NOMO-1 treated with dmso at 0.1 percent for 144 hours (cell line): ENCODE data around the gene KLHL36.

Experiments used
- DNase-seq: peaks from one replicate; lab custom pipeline; 2025; ENCODE audit not compliant: unreplicated experiment; lab: John Stamatoyannopoulos, UW

Gene KLHL36

GRCh38 chr16:84647828-84648594 lies at the start of gene KLHL36:
Gene KLHL36 (plus strand): TSS chr16:84648511. CDS start chr16:84650868, 2,357 bp downstream.
- DNase-seq: peak; percentile 38

DNA sequence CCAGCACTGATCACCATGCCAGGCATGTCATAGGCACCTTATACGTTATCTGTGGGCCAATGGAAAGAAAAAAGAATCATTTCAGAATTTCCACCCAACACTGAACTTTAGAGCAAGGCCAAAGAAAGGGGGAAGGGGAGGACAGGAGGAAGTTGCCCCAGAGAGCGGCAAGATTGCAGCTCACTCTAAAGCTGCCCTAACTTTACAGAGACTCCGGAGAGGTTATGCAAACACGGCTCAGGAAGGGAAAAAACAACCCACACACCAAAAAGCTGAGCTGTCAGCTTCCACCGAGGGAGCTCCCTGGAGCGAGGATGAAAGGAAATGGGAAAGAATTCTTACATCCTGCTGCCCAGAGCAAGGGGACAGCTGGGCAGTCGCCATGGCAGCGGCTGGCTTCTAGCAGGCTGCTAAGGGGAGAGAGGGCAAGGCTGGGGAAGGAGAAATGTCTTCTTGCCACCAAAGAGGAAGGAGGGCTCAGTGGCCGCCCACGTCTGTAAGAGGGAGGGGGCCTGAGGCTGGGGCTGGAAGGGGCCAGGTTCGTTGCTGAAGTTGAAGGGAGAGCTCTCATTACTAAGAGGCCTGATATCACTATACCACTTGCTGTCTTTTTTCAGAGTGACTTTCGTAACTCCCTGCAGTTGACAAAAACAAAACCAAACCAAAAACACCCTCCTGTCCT lies 48.6 kb upstream of the KLHL36 start:
- DNase-seq: peak; percentile 94

DNA sequence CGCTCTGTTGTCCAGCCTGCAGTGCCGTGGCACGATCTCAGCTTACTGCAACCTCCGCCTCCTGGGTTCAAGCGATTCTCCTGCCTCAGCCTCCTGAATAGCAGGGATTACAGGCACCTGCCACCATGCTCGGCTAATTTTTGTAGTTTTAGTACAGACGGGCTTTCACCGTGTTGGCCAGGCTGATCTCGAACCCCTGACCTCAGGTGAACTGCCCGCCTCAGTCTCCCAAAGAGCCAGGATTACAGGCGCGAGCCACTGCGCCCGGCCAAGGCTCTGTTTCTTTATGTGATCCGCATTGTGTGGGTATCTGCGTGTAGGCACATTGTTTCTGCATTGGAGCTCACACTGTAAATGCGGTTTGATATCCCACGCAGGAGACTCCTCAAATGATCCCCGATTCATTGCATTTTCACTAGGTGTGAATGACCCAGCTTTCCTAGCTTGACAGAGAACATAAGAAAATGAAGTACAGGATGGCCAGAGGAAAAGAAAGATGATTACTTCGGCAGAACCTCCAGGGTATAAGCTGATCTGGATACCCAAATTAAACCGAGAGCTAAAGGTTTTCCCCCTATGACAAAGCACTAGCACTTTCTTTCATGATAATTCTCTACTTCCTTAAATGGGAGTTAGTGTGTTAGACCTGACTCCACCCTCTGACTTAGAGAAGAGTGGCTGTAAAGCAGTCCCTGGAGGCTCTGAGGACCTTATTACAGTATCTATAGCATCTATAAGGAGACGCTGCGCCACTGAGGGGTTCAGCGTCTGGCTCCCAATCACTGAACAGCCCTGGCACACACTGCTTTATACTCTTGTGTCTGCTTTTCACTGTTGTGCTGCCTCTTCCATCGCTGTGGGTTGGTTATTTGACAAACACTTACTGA lies 47.7 kb upstream of the KLHL36 start:
- DNase-seq: peak; percentile 72

- DNase-seq: peak; percentile 42
Observed at GRCh38 chr16:84603140-84603816, 45.0 kb upstream of the KLHL36 start.

- no peak for DNase-seq
Observed at GRCh38 chr16:84603940-84604339, 44.4 kb upstream of the KLHL36 start.

DNA sequence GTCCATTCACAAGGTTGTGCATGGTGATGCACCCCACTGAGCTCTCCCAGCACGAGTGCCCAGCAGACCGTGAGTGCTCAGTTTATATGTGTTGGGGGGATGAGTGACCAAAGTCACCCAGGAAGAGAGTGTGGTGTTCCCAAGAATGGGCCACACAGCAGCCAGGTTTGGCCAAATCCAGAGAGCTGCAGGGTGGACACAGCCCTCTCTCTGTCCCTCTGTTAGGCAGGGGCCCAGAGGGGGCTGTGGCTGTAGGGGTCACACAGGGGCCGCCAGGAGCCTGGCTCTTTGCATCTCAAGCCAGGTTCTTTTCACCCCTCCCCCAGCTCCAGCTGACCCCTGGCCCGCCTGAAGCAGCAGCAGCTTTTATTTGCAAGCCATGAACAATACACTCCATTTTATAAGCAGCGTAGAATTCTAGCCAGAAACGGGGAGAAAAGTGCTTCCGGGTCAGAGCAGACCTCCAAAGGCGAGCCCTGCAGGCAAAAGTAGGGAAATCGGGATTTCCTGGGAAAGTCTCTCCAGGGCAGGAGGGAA lies 43.8 kb upstream of the KLHL36 start:
- DNase-seq: no peak

DNA sequence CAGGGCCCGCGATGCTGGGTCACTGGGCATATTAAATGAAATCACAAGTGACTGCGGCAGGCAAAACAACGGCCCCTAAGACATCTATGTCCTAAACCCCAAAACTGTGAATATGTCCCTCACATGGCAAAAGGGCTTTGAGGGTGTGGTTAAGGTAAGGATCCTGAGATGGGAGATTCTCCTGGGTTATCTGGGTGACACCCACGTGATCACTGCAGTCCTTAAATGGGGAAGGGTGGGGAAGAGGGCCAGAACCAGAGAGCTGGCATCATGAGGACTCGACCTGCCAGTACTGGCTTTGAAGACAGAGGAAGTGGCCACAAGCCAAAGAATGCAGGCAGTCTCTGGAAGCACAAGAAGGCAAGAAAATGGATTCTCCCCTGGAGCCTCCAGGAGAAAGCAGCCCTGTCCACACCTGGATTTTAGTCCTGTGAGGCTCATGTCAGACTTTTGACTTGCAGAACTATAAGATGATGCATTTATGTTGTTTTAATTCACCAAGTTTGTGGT lies 42.9 kb upstream of the KLHL36 start:
- no peak for DNase-seq

DNA sequence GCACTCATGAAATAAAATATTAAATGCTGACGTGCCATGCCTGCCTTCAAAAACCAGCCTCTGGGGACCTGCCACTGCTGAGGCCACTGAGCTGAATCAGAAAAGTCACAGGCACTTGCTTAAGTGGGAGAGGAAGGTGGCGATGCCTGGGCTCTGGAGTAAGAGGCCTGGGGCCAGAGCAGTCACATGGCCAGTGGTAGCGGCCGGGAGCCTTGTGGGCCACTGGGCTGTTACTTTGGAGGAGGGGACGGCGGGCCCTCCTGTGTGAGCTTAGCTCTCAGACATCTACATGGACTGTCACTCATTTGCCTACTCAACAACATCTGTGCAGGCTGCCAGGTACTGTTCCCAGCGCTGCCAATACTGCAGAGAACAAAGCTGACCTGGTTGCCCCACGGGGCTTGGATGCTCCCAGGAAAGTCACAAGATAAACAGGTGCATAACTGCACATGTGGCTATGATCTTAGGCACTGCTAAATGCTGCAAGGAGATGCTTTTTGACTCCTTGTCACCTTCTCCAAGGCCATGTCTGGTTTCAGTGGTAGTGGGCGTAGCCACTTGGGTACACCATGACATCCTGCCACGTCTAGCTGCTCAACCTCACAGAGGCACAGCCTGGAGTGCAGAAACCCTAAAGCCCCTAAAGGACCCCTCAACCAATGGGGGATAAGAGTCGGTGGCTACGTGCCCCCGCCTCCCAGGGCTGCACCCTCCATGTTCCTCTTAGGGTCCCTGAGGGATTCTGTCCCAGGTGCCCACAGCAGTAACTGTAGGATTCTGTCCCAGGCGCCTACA lies 42.0 kb upstream of the KLHL36 start:
- DNase-seq: no peak

DNA sequence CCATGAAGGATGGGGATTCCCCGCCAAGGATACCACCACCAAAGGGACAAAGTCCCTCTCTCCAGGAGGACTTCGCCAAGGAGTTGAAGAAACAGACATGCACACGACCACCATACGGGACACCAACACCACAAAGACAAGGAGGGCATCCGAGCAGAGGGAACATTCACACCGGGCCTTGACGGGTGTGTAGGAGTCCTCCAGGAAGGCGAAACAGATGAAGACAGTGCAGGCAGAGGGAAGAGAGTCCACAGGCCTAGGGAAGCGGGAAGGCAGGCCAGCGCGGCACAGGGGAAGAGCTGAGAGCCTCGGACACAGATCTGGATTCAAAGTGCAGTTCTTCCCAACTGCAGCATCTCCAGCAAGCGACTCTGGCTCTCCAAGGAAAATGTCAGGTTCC lies 41.2 kb upstream of the KLHL36 start:
- no peak for DNase-seq

DNA sequence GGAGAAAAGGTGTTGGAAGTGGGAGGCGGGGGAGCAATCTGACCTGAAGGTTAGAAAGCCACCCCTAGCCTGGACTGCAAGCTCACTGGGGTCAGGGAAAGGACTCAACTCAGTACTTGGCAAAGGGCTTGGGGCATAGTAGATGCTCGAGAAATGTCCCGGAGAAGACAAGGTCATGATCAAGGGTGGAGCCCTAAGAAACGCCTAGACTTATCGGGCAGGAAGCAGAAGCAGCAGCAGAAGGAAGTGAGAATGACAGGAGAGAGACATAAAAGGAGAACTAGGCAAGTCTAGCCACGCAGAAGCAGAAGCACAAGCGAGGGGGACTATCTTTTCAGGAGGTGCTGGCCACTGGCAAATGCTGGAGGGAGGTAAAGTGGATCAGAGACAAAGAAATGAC lies 40.6 kb upstream of the KLHL36 start:
- DNase-seq: peak; percentile 91

- no peak for DNase-seq
Observed at GRCh38 chr16:84608282-84608681, 40.0 kb upstream of the KLHL36 start.

GRCh38 chr16:84609563-84610177 lies 38.6 kb upstream of the KLHL36 start:
- no peak for DNase-seq

- no peak for DNase-seq
Observed at GRCh38 chr16:84610376-84610775, 37.9 kb upstream of the KLHL36 start.

GRCh38 chr16:84611041-84611440 lies 37.3 kb upstream of the KLHL36 start:
- no peak for DNase-seq

DNA sequence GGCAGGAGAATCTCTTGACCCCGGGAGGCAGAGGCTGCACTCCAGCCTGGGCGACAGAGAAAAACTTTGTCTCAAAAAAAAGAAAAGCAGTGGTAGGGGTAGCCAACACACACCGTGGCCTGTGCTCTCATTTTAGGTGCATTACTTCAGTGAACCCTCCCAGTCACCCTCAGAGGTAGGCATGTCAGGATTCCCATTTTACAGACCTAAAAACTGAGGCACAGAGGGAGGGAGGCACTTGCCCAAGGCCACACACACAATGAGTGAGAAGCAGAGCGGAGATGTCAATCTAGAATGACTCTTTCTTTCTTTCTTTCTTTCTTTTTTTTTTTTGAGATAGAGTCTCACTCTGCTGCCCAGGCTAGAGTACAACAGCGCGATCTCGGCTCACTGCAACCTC lies 35.6 kb upstream of the KLHL36 start:
- no peak for DNase-seq

DNA sequence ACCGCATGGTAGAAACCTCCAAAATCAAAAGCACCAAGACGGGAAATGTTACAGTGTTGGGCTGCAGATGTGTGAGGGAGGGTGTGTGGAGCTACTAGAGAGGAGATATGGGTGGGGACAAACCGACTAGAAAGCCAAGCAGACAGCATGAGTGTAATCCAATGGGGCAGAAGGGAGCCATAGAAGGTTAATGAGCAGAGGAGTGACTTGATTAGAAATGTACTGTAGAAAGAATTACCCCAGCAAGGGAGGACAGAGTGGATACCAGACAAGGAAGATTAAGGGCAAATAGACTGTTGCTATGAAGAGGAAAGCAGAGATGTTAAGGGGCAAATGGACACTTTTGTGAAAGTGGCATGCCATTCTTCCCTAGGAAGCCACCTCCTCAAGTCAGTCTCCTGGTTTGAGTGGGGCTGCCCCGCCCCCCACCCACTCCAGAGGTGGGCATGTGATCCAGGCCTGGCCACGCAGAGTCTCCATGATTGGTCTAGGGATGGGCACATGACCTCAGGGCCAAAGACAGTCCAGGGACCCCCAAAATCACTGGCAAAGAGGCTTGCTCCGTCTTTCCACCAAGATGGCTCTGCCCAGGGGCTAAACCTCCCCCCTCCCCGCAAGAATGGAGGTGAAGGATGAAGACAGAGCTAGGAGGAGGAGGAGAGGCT lies 34.8 kb upstream of the KLHL36 start:
- DNase-seq: no peak

DNA sequence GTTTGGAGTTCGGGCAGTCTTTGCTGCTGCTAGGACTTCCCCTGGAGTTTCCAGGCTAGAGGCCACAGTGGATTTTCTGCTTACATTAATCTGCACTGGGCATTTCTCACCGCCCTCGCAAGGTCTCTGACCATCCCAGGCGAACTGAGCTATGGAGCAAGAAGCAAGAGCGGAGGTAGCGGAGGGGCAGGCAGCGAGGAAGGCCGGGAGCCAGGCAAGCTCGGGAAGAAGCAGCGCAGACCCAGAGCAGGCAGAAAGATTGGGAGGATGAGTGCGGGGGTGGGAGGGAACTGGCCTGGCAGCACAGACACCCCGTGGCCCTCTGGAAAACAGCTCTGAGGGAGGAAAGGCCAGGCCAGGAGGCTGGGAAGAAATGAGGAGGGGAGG lies 34.2 kb upstream of the KLHL36 start:
- no peak for DNase-seq

DNA sequence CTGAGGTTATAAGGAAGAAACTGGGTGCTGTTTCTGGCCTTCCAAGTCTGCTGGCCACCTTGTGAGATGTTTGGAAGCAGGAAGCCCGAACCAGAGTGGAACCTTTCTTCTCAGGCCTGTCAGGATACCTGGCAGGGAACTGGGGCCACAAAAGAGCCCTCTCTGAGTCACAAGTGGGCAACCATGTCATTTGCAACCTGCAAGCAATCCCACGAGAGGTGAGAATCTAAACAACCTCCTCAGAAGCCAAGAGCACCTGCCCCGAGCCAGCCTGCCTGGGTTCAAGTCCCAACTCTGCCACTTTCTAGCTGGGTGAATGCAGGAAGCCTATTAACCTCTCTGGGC lies 33.7 kb upstream of the KLHL36 start:
- no peak for DNase-seq
